ENCODE measurements around the gene PCDHB6.
"Not testable (repeated sequence)": the region's sequence is repeated elsewhere in the genome, so short reads cannot be mapped to it uniquely, and the experiment has no call there.

Gene PCDHB6

DNA sequence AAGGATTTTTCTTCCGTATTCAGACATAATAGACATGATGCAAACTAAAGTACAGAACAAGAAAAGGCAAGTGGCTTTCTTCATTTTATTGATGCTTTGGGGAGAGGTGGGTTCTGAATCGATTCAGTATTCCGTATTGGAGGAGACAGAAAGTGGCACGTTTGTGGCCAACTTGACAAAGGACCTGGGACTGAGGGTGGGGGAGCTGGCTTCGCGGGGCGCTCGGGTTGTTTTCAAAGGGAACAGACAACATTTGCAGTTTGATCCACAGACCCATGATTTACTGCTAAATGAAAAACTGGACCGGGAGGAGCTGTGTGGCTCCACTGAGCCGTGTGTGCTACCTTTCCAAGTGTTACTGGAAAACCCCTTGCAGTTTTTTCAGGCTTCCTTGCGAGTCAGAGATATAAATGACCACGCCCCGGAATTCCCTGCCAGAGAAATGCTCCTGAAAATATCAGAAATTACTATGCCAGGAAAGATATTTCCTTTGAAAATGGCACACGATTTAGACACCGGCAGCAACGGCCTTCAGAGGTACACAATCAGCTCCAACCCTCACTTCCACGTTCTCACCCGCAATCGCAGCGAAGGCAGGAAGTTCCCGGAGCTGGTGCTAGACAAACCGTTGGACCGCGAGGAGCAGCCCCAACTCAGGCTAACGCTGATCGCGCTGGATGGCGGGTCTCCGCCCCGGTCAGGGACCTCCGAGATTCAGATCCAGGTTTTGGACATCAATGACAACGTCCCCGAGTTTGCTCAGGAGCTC, 551 bp downstream of the PCDHB6 start:
- Mint-ChIP-seq H3K27ac (no peak overlapping the region), H3K4me1 (no peaks in the 10 kb centered on the region), H3K36me3 (ENCODE audit: low read depth) (peaks cover 53% of the 10 kb centered on the region), H3K27me3 (ENCODE audit: low read depth, poor library complexity) (no peaks in the 10 kb centered on the region), H3K4me3 (no peak overlapping the region), H3K9me3 (peaks cover 75% of the 10 kb centered on the region)
- DNase-seq = no peak
- no peak for TF ChIP-seq CTCF (IDR thresholded peaks at IDR 0.05)

DNA sequence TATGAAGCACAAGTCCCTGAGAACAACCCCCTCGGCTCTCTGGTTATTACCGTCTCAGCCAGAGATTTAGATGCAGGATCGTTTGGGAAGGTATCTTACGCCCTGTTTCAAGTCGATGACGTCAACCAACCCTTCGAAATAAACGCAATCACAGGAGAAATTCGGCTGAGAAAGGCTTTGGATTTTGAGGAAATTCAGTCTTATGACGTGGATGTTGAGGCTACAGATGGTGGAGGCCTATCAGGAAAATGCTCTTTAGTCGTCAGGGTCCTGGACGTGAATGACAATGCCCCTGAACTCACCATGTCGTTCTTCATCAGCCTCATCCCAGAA, 1.1 kb downstream of the PCDHB6 start:
- DNase-seq = no peak
- H3K4me3 Mint-ChIP-seq = no peak overlapping the region
- H3K36me3 Mint-ChIP-seq (ENCODE audit: low read depth) = peaks cover 59% of the 10 kb centered on the region
- no peak for TF ChIP-seq CTCF (IDR thresholded peaks at IDR 0.05)
- no peaks in the 10 kb centered on the region for H3K27me3 Mint-ChIP-seq (ENCODE audit: low read depth, poor library complexity)
- H3K9me3 Mint-ChIP-seq = peaks cover 79% of the 10 kb centered on the region
- H3K27ac Mint-ChIP-seq = no peak overlapping the region
- no peaks in the 10 kb centered on the region for H3K4me1 Mint-ChIP-seq

- peaks cover 80% of the 10 kb centered on the region for H3K9me3 Mint-ChIP-seq
- not testable (repeated sequence) for H3K27ac Mint-ChIP-seq; H3K4me3 Mint-ChIP-seq; H3K27me3 Mint-ChIP-seq (ENCODE audit: low read depth, poor library complexity); DNase-seq; H3K4me1 Mint-ChIP-seq
- peaks cover 65% of the 10 kb centered on the region for H3K36me3 Mint-ChIP-seq (ENCODE audit: low read depth)
Observed at GRCh38 chr5:141151632-141152031, 1.8 kb downstream of the PCDHB6 start.

DNA sequence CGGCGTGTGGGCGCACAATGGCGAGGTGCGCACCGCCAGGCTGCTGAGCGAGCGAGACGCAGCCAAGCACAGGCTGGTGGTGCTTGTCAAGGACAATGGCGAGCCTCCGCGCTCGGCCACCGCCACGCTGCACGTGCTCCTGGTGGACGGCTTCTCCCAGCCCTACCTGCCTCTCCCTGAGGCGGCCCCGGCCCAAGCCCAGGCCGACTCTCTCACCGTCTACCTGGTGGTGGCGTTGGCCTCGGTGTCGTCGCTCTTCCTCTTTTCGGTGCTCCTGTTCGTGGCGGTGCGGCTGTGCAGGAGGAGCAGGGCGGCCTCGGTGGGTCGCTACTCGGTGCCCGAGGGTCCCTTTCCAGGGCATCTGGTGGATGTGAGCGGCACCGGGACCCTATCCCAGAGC, 2.2 kb downstream of the PCDHB6 start:
- Mint-ChIP-seq H3K9me3 (peaks cover 85% of the 10 kb centered on the region), H3K36me3 (ENCODE audit: low read depth) (peaks cover 70% of the 10 kb centered on the region)
- not testable (repeated sequence) for DNase-seq; H3K27me3 Mint-ChIP-seq (ENCODE audit: low read depth, poor library complexity); H3K27ac Mint-ChIP-seq; H3K4me1 Mint-ChIP-seq; H3K4me3 Mint-ChIP-seq

- H3K36me3 Mint-ChIP-seq (ENCODE audit: low read depth) = peaks cover 60% of the 10 kb centered on the region
- H3K27me3 Mint-ChIP-seq (ENCODE audit: low read depth, poor library complexity) = peaks cover 4% of the 10 kb centered on the region
- no peak for TF ChIP-seq CTCF (IDR thresholded peaks at IDR 0.05)
- H3K4me3 Mint-ChIP-seq = no peak overlapping the region
- peaks cover 79% of the 10 kb centered on the region for H3K9me3 Mint-ChIP-seq
- H3K4me1 Mint-ChIP-seq = no peaks in the 10 kb centered on the region
- DNase-seq = no peak
- H3K27ac Mint-ChIP-seq = no peak overlapping the region
Observed at GRCh38 chr5:141155540-141156374, 5.9 kb downstream of the PCDHB6 start.

DNA sequence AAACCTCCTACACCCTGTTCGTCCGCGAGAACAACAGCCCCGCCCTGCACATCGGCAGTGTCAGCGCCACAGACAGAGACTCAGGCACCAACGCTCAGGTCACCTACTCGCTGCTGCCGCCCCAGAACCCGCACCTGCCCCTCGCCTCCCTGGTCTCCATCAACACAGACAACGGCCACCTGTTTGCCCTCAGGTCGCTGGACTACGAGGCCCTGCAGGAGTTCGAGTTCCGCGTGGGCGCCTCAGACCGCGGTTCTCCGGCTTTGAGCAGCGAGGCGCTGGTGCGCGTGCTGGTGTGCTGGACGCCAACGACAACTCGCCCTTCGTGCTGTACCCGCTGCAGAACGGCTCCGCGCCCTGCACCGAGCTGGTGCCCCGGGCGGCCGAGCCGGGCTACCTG, 7.5 kb downstream of the PCDHB6 start:
- H3K27me3 Mint-ChIP-seq (ENCODE audit: low read depth, poor library complexity); DNase-seq; H3K27ac Mint-ChIP-seq; H3K4me3 Mint-ChIP-seq; H3K4me1 Mint-ChIP-seq: not testable (repeated sequence)
- Mint-ChIP-seq H3K36me3 (ENCODE audit: low read depth) (peaks cover 50% of the 10 kb centered on the region), H3K9me3 (peaks cover 67% of the 10 kb centered on the region)

DNA sequence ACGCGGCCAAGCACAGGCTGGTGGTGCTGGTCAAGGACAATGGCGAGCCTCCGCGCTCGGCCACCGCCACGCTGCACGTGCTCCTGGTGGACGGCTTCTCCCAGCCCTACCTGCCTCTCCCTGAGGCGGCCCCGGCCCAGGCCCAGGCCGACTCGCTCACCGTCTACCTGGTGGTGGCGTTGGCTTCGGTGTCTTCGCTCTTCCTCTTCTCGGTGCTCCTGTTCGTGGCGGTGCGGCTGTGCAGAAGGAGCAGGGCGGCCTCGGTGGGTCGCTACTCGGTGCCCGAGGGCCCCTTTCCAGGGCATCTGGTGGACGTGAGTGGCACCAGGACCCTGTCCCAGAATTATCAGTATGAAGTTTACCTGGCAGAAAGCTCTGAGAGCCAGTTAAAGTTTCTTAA, 8.0 kb downstream of the PCDHB6 start:
- DNase-seq; H3K4me1 Mint-ChIP-seq; H3K27ac Mint-ChIP-seq; H3K4me3 Mint-ChIP-seq; H3K27me3 Mint-ChIP-seq (ENCODE audit: low read depth, poor library complexity): not testable (repeated sequence)
- Mint-ChIP-seq H3K36me3 (ENCODE audit: low read depth) (peaks cover 44% of the 10 kb centered on the region), H3K9me3 (peaks cover 65% of the 10 kb centered on the region)
